Activated T-cell treated with anti-CD3 and anti-CD28 coated beads, Interleukin-2, amount 50 U/mL, for 4 hours (primary cell): ENCODE data around the gene GAL. TPM values are rescaled to one million over a fixed set of nuclear protein-coding genes. Genes with fewer than 3 reads are reported as not detected.

Experiments used
- ATAC-seq, 2 donors: fragments of 200-7000 bp; cut with Tn5 transposase; one replicate each; pipeline ENCODE4 v1.10.0; 2021
- DNase-seq: peaks from one replicate; pipeline ENCODE4 v3.0.0-alpha.2; 2020
- H3K27me3 Mint-ChIP-seq: one replicate; pipeline ENCODE4 v1.8.0; 2021; ENCODE audit warnings: low read depth, mixed read lengths
- H3K36me3 Mint-ChIP-seq: one replicate; pipeline ENCODE4 v1.8.0; 2022; ENCODE audit warnings: mixed read lengths; ENCODE audit not compliant: insufficient read depth
- H3K4me1 Mint-ChIP-seq: one replicate; pipeline ENCODE4 v1.8.0; 2021; ENCODE audit warnings: low read depth, mixed read lengths
- H3K4me3 Mint-ChIP-seq: one replicate; pipeline ENCODE4 v1.8.0; 2021; ENCODE audit warnings: mild to moderate bottlenecking, moderate library complexity, mixed read lengths
- H3K9me3 Mint-ChIP-seq: one replicate; pipeline ENCODE4 v1.8.0; 2021; ENCODE audit warnings: mixed read lengths
- total RNA-seq, 3 donors: library from RNA; stranded (reverse); gene quantifications; one replicate each; pipeline ENCODE4 v1.2.1, GENCODE V29; 2021

Gene GAL
- total RNA-seq, 3 donors from 2014 or later = 2.7 to 5.5 (median 3.6) TPM

GRCh38 chr11:68734111-68734510 lies 49.8 kb downstream of the GAL start:
- peaks cover 12% of the 10 kb centered on the region for H3K36me3 Mint-ChIP-seq
- no peak overlapping the region for H3K4me3 Mint-ChIP-seq
- H3K27me3 Mint-ChIP-seq = no peaks in the 10 kb centered on the region
- DNase-seq (no peak), ATAC-seq (no peak)
- no peaks in the 10 kb centered on the region for H3K4me1 Mint-ChIP-seq
- H3K9me3 Mint-ChIP-seq = no peaks in the 10 kb centered on the region

- H3K9me3 Mint-ChIP-seq = no peaks in the 10 kb centered on the region
- ATAC-seq = no peak
- H3K4me3 Mint-ChIP-seq = no peak overlapping the region
- DNase-seq = no peak
- no peaks in the 10 kb centered on the region for H3K27me3 Mint-ChIP-seq
- H3K4me1 Mint-ChIP-seq = no peaks in the 10 kb centered on the region
- H3K36me3 Mint-ChIP-seq = peaks cover 12% of the 10 kb centered on the region
Observed at GRCh38 chr11:68735125-68735524, 50.8 kb downstream of the GAL start.

- DNase-seq (no peak), ATAC-seq (no peak)
- H3K9me3 Mint-ChIP-seq = no peaks in the 10 kb centered on the region
- H3K36me3 Mint-ChIP-seq = peaks cover 12% of the 10 kb centered on the region
- no peak overlapping the region for H3K4me3 Mint-ChIP-seq
- no peaks in the 10 kb centered on the region for H3K4me1 Mint-ChIP-seq
- H3K27me3 Mint-ChIP-seq = no peaks in the 10 kb centered on the region
Observed at GRCh38 chr11:68735646-68736045, 51.3 kb downstream of the GAL start.

Other genes starting within 250 kb of the GAL start
- gene PPP6R3, start 223.8 kb upstream of the GAL start, total RNA-seq = 100 to 1,000 TPM; 126 to 129 (median 128) TPM
- under 1 TPM; 0.55 to 0.94 (median 0.65) TPM for gene TESMIN, start 67.0 kb downstream of the GAL start, total RNA-seq
- 10 to 100 TPM; 12.3 to 15.8 (median 14.2) TPM for gene CPT1A, start 157.4 kb downstream of the GAL start, total RNA-seq
- gene MRPL21, start 219.3 kb downstream of the GAL start, total RNA-seq = 100 to 1,000 TPM; 106 to 130 (median 122) TPM
- gene IGHMBP2, start 219.3 kb downstream of the GAL start, total RNA-seq = 10 to 100 TPM; 26.6 to 34.0 (median 29.6) TPM